HepG2 (cell line): ENCODE data around the gene CORO1C. TPM values are rescaled to one million over a fixed set of nuclear protein-coding genes. Genes with fewer than 3 reads are reported as not detected.

Experiments used
- AKNA ChIP-seq: sonication (generic); formaldehyde crosslinking; IDR thresholded peaks from 2 replicates; pipeline ENCODE4 v1.4.0; 2020; ENCODE audit warnings: missing genetic modification reagents, borderline replicate concordance
- HMGXB4 ChIP-seq, 2 experiments: sonication (generic) in 1 of 2; formaldehyde crosslinking in 1 of 2; IDR thresholded peaks; 2 replicates each; pipeline versions ENCODE4 v1.4.0 to v1.6.1; 2018 to 2020; ENCODE audit warnings: missing genetic modification reagents in 2 of 2, borderline replicate concordance in 1 of 2, low read depth in 1 of 2, mild to moderate bottlenecking in 1 of 2, missing biosample characterization in 1 of 2
- PAF1 ChIP-seq: IDR thresholded peaks from 2 replicates; pipeline ENCODE4 v1.6.1; 2016; ENCODE audit warnings: missing genetic modification reagents, missing compliant biosample characterization
- RAD21 ChIP-seq: fragments of 450-650 bp; formaldehyde crosslinking; IDR thresholded peaks from 2 replicates; pipeline ENCODE4 v1.5.0; 2020; ENCODE audit warnings: mild to moderate bottlenecking
- SAP130 ChIP-seq: IDR thresholded peaks from 2 replicates; pipeline ENCODE4 v1.6.1; 2016; ENCODE audit warnings: low read depth
- SOX6 ChIP-seq, 2 experiments: fragments of 450-650 bp in 1 of 2; sonication (generic) in 1 of 2; formaldehyde crosslinking in 1 of 2; IDR thresholded peaks; 2 replicates each; pipeline versions ENCODE4 v1.4.0 to v1.6.1; 2017 to 2020; ENCODE audit warnings: antibody characterized with exemption in 1 of 2, mild to moderate bottlenecking in 1 of 2, missing genetic modification reagents in 1 of 2
- SP4 ChIP-seq: sonication (generic); formaldehyde crosslinking; IDR thresholded peaks from 2 replicates; pipeline ENCODE4 v1.8.1; 2023; ENCODE audit warnings: mild to moderate bottlenecking, missing genetic modification reagents
- SP5 ChIP-seq: IDR thresholded peaks from 2 replicates; pipeline ENCODE4 v1.6.1; 2016; ENCODE audit warnings: low read depth, borderline replicate concordance
- TEF ChIP-seq: sonication (generic); formaldehyde crosslinking; IDR thresholded peaks from 2 replicates; pipeline ENCODE4 v1.5.0; 2020; ENCODE audit warnings: missing genetic modification reagents
- ZFY ChIP-seq: sonication (generic); formaldehyde crosslinking; IDR thresholded peaks from 2 replicates; pipeline ENCODE4 v1.4.0; 2020; ENCODE audit warnings: missing genetic modification reagents
- ZNF225 ChIP-seq: sonication (generic); formaldehyde crosslinking; IDR thresholded peaks from 2 replicates; pipeline ENCODE4 v1.4.0; 2020; ENCODE audit warnings: mild to moderate bottlenecking, missing genetic modification reagents
- ZNF281 ChIP-seq: sonication (generic); formaldehyde crosslinking; IDR thresholded peaks from 2 replicates; pipeline ENCODE4 v1.4.0; 2020; ENCODE audit warnings: missing genetic modification reagents, borderline replicate concordance
- ZNF576 ChIP-seq: sonication (generic); formaldehyde crosslinking; IDR thresholded peaks from 2 replicates; pipeline ENCODE4 v1.4.0; 2020; ENCODE audit warnings: mild to moderate bottlenecking, missing genetic modification reagents
- polyA plus RNA-seq, 8 experiments: library from polyadenylated mRNA; depleted of rRNA in 3 of 8; stranded (reverse) in 7 of 8; unstranded in 1 of 8; fragments of >200 nt; fragmentation: Illumina TruSeq in 4 of 8; extraction: Trizol in 4 of 8; gene quantifications; 2 replicates each; pipeline versions ENCODE4 v1.2.1 to v1.2.3, GENCODE V29; 2011 to 2016; ENCODE audit warnings: low read depth in 4 of 8, missing spikeins in 1 of 8, mixed read lengths in 1 of 8; ENCODE audit not compliant: insufficient read depth in 1 of 8
- total RNA-seq, 5 experiments: library from RNA; depleted of rRNA; stranded (reverse); fragments of >200 nt; fragmentation: Illumina TruSeq; extraction: Trizol; gene quantifications; 2 replicates each; pipeline ENCODE4 v1.2.3, GENCODE V29; 2016; ENCODE audit warnings: low read depth in 1 of 5

Gene CORO1C
- total and polyA plus RNA-seq, 2 of the 13 experiments (the other 11 are each of a cell fraction or from before 2014, with no cell fraction given): 73.7 to 131 TPM

- TF ChIP-seq AKNA (CRISPR knock-in tag) (no peak), TEF (CRISPR knock-in tag) (no peak), ZNF576 (CRISPR knock-in tag) (no peak), RAD21 (peak; percentile 22; the same call in 1 of the 2 replicates), SP4 (peak; percentile 75), PAF1 (CRISPR knock-in tag) (no peak), ZNF225 (CRISPR knock-in tag) (peak; percentile 43; the same call in 1 of the 2 replicates), ZNF281 (CRISPR knock-in tag) (peak; percentile 75), SOX6 (IDR thresholded peaks at IDR 0.05) (no peak), SOX6 (CRISPR knock-in tag; IDR thresholded peaks at IDR 0.05) (peak; percentile 42; the same call in 1 of the 2 replicates), HMGXB4 (CRISPR knock-in tag; IDR thresholded peaks at IDR 0.05; ENCODE audit: borderline replicate concordance in 1 of 2, low read depth in 1 of 2) (peak in 1 of 2 experiments; percentile 24; a peak in 1 of 4 replicates), SP5 (CRISPR knock-in tag) (peak; percentile 61), SAP130 (CRISPR knock-in tag) (peak; percentile 48), ZFY (peak; percentile 40)
Measured at GRCh38 chr12:108768591-108769500, 37.5 kb upstream of the CORO1C start (continued).
